K562 (cell line): ENCODE measurements around the gene SYNE1. TPM values are rescaled to one million over a fixed set of nuclear protein-coding genes. Genes with fewer than 3 reads are reported as not detected.

Experiments
- ADNP ChIP-seq: fragments of 200-800 bp; sonication (Bioruptor generic); IDR thresholded peaks from 2 replicates; pipeline ENCODE4 v1.6.1; 2016; ENCODE audit warnings: missing genetic modification characterization, missing compliant biosample characterization
- DDX20 ChIP-seq: fragments of 450-650 bp; IDR thresholded peaks from 2 replicates; pipeline ENCODE4 v1.6.1; 2016; ENCODE audit warnings: missing genetic modification characterization, low read depth, mild to moderate bottlenecking, missing compliant biosample characterization, moderate library complexity
- SMAD1 ChIP-seq: fragments of 150-350 bp; IDR thresholded peaks from 2 replicates; pipeline ENCODE4 v1.6.1; 2014; ENCODE audit warnings: low read length, low read depth; ENCODE audit not compliant: partially characterized antibody
- ZNF263 ChIP-seq: sonication (generic); formaldehyde crosslinking; IDR thresholded peaks from 2 replicates; pipeline ENCODE4 v1.8.0; 2022; ENCODE audit warnings: mild to moderate bottlenecking, missing genetic modification reagents, borderline replicate concordance
- polyA plus RNA-seq, 8 experiments: library from polyadenylated mRNA; depleted of rRNA in 4 of 8; stranded (reverse) in 5 of 8; unstranded in 3 of 8; fragments of >200 nt; fragmentation: Nextera tagmentation in 2 of 8; fragmentation: Illumina TruSeq in 1 of 8; extraction: Ambion mirVana in 2 of 8; extraction: Trizol in 1 of 8; gene quantifications; 2 replicates each; pipeline versions ENCODE4 v1.2.1 to v1.2.3, GENCODE V29; 2011 to 2014; ENCODE audit warnings: inconsistent platforms in 1 of 8, missing spikeins in 1 of 8
- total RNA-seq, 7 experiments: library from RNA; depleted of rRNA in 6 of 7; stranded (reverse); fragments of >200 nt in 6 of 7; fragmentation: Illumina TruSeq in 2 of 7; extraction: Trizol in 2 of 7; gene quantifications; 2 replicates each; pipeline versions ENCODE4 v1.2.1 to v1.2.3, GENCODE V29; 2011 to 2021; ENCODE audit warnings: low replicate concordance in 1 of 7
- TF ChIP-seq, protein P1 (sequence below): sonication (generic); formaldehyde crosslinking; IDR thresholded peaks from 2 replicates; pipeline ENCODE4 v1.8.1; 2023; ENCODE audit warnings: mild to moderate bottlenecking, missing genetic modification reagents
- TF ChIP-seq, protein P2 (sequence below): fragments of 450-650 bp; IDR thresholded peaks from 2 replicates; pipeline ENCODE4 v1.7.1; 2018; ENCODE audit warnings: mild to moderate bottlenecking, low read depth; ENCODE audit not compliant: partially characterized antibody

Gene SYNE1
- total and polyA plus RNA-seq, 9 of the 15 experiments (the other 6 are each of a cell fraction or from before 2014, with no cell fraction given) = under 0.01 to 0.42 (median 0.08) TPM; not detected in 1

- TF ChIP-seq, protein P1, sequence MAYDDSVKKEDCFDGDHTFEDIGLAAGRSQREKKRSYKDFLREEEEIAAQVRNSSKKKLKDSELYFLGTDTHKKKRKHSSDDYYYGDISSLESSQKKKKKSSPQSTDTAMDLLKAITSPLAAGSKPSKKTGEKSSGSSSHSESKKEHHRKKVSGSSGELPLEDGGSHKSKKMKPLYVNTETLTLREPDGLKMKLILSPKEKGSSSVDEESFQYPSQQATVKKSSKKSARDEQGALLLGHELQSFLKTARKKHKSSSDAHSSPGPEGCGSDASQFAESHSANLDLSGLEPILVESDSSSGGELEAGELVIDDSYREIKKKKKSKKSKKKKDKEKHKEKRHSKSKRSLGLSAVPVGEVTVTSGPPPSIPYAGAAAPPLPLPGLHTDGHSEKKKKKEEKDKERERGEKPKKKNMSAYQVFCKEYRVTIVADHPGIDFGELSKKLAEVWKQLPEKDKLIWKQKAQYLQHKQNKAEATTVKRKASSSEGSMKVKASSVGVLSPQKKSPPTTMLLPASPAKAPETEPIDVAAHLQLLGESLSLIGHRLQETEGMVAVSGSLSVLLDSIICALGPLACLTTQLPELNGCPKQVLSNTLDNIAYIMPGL (CRISPR knock-in tag) = no peak
- TF ChIP-seq, protein P2, sequence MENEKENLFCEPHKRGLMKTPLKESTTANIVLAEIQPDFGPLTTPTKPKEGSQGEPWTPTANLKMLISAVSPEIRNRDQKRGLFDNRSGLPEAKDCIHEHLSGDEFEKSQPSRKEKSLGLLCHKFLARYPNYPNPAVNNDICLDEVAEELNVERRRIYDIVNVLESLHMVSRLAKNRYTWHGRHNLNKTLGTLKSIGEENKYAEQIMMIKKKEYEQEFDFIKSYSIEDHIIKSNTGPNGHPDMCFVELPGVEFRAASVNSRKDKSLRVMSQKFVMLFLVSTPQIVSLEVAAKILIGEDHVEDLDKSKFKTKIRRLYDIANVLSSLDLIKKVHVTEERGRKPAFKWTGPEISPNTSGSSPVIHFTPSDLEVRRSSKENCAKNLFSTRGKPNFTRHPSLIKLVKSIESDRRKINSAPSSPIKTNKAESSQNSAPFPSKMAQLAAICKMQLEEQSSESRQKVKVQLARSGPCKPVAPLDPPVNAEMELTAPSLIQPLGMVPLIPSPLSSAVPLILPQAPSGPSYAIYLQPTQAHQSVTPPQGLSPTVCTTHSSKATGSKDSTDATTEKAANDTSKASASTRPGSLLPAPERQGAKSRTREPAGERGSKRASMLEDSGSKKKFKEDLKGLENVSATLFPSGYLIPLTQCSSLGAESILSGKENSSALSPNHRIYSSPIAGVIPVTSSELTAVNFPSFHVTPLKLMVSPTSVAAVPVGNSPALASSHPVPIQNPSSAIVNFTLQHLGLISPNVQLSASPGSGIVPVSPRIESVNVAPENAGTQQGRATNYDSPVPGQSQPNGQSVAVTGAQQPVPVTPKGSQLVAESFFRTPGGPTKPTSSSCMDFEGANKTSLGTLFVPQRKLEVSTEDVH = no peak
- TF ChIP-seq ADNP (tag) (no peak), DDX20 (tag) (no peak), ZNF263 (CRISPR knock-in tag) (no peak), SMAD1 (no peak)
These were observed 64.6 kb downstream of the SYNE1 start (continued) for GRCh38 chr6:152572338-152573088.
